NCI-H510A treated with DMSO at 0.1 percent for 48 hours (cell line): Measurements from ENCODE around the gene ZNF611.
"Not testable (repeated sequence)": the region's sequence is repeated elsewhere in the genome, so short reads cannot be mapped to it uniquely, and the experiment has no call there.

Source experiments
- DNase-seq: peaks from one replicate; lab custom pipeline; 2025; lab: John Stamatoyannopoulos, UW

Gene ZNF611

DNA sequence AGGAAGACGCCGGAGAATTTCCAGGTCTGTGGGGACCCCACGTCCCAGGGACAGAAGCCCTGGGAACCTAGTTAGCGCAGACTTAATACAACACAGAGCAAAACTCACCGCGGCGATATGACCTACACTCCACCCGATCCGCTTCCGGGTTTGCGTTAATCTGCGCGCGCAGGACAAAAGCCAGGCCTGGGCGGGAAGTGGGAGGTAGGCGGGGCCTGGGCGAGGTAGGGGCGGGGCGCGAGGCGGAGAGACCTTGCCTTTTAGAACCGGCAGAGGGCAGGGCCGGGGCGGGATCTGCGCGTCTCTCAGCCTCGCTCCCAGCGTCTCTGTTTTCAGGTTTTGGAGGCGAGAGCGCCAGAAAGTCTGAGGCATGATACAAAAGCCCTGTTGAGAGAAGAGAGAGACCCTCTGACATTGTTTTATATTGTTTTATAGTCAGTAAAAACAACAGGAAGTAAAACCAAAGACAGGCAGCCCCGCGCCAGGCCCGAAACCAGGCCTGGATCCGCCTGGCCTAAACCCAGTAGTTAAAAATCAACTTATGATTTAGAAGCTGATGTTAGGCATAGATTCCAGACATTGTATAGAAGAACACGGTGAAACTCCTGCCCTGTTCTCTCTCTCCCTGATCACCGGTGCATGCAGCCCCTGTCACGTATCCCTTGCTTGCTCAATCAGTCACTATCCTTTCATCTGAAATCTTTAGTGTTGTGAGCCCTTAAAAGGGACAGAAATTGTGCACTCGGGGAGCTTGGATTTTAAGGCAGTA lies at the start of gene ZNF611:
ZNF611 (minus strand) TSS at position 152 of the 769 bp plus-strand sequence. CDS start 19,150 bp downstream, outside the sequence.
- peak; percentile 77 for DNase-seq

DNA sequence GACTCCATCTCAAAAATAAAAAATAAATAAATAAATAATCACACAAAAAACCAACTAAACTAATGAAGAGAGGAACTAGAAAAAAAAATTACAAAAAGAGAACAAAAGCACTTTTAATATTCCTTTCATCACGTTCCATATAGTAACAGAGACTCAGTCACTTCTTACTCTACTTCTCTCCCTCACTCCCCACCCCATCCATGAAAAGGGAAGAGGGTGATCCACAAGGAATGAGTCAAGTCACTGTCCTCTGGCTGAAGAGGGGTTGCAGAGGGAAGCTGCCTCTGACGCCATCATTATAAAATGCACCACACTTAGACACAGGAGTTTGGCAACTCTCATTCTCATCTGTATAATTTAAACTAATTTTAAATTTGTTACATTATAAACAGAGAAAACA lies 48.0 kb upstream of the ZNF611 start:
- DNase-seq: not testable (repeated sequence)

DNA sequence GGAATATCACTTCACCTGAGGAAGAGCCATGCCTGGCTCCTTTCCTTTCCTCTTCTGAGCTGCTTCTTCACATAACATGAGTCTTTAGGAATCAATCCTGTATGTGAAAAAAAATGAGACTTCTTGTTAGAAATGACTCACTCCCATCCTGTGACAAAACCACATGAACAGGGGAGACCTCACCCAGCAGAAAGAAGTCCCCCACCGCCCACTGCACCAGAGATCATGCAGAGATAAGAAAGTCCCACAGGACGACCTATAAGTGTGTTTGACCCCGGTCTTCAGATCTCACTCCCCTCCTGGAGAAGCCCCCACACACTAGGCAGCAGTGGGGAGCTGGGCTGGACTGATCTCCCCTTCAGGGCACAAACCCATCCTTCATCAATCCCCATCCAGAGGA lies 44.0 kb upstream of the ZNF611 start:
- DNase-seq: no peak

DNA sequence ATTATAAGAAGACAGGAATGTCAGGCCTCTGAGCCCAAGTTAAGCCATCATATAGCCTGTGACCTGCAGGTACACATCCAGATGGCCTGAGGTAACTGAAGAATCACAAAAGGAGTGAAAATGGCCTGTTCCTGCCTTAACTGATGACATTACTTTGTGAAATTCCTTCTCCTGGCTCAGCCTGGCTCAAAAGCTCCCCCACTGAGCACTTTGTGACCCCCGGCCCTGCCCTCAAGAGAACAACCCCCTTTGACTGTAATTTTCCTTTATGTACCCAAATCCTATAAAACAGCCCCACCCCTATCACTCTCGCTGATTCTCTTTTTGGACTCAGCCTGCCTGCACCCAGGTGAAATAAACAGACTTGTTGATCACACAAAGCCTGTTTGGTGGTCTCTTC lies 21.6 kb upstream of the ZNF611 start:
- not testable (repeated sequence) for DNase-seq

DNA sequence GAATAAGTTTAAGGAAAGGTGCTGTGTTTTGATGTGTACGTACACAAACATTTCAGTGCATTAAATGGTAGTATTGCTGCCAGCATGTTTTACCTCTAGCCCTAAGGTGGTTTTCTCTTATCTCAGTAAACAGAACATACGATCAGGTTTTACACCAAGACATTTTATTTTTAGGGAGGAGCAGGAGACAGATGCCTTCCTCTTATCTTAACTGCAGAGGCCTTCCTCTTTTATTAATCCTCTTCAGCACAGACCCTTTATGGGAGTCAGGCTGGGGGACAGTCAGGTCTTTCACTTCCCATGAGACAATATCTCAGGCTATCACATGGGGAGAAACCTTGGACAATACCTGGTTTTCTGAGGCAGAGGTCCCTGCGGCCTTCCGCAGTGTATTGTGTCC lies 14.9 kb upstream of the ZNF611 start:
- no peak for DNase-seq

DNA sequence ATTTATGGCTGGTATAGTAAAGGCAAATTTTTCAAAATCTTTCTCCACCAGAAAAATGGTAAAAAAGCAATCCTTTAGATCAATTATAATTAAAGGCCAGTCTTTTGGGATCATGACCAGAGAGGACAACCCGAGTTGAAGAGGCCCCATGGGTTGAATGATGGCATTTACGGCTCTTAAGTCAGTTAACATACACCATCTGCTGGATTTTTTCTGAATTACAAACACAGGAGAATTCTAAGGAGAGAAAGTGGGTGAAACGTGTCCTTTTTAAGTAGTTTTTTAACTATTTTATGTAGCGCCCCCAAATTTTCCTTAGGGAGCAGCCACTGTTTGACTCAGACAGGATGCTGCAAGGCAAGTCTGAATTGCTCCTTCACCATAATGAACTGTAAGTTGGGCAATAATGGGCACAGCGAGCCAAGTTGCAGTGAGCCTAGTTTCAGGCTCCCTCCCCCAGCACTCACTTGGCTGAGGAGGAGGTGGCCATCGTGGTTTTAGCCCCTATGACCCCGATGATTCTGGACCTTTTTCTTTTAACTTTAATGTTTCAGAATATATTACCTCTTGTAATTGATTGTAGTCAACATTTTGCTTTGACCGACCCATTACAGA lies 13.6 kb upstream of the ZNF611 start:
- no peak for DNase-seq

DNA sequence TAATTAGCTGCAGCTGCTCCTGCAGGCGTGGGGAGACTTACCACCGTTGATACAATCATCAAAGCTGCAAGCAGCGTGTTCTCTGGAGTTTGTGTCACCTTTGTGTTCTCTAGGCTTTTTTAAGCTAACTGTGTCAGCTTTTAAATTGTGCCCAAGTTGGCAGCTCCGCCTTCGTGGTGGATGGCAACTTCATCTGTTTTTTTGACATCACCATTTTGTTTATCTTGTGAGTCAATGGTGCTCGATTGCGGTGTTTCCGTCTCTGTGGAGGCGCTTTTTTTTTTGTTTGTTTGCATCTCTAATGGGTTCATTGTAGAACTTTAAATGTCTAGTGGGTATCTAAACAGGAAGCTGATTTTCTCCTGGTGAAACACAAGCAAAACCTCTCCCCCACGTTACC lies 11.1 kb upstream of the ZNF611 start:
- not testable (repeated sequence) for DNase-seq

DNA sequence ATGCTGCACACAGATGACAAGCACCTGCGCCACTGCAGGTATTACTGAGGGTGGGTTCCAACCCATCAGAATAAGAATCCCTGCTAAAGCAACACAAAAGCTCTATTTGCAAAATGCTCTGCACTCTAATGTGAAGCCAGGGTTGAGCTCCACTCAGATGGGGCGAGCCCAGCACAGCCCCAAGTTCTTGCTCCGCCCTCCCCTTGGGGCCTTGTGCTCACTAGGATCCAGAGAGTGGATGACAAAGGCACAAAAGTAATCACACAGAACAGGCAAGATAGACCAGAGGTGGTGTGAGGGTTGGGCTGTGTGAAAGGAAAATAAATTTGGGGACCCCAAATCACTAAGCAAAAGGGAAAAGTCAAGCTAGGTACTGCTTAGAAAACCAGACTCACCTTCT lies 8.2 kb upstream of the ZNF611 start:
- no peak for DNase-seq

DNA sequence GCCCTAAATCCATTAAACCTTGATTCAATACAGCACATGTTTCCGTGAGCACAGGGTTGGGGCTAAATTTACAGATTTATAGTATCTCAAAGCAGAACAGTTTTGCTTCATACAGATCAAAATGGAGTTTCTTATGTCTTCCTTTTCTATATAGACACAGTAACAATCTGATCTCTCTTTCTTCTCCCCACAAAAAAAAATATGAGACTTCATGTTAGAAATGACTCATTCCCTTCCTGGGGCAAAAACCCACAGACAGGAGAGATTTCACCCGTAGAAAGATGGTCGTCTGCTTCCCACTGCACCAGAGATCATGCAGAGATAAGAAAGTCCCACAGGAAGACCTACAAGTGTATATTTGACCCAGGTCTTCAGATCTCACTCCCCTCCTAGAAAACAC lies 7.7 kb upstream of the ZNF611 start:
- no peak for DNase-seq

DNA sequence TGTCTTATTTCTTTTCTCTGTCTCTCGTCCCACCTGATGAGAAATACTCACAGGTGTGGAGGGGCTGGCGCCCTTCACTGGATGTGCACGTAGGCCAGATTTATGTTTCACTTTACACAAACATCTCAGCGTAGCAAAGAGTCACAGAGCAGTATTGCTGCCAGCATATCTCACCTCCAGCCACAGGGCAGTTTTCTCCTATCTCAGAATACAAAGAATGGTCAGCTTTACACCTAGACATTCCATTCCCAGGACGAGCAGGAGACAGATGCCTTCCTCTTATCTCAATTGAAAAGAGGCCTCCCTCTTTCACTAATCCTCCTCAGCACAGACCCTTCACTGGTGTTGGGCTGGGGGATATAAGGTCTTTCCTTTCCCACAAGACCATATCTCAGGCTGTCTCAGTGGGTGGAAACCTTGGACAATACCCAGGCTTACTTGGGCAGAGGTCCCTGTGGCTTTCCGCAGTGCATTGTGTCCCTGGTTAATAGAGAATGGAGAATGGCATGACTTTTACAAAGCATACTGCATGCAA lies 7.2 kb upstream of the ZNF611 start:
- no peak for DNase-seq

DNA sequence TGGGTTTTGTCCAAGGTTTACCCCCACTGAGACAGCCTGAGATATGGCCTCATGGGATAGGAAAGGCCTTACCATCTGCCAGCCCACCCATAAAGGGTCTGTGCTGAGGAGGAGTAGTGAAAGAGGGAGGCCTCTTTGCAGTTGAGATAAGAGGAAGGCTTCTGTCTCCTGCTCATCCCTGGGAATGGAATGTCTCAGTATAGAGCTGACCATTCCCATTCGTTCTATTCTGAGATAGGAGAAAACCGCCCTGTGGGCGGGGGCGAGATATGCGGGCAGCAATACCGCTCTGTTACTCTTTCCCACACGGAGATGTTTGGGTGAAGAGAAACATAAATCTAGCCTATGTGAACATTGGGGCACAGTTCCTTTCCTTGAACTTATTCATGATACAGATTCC lies 6.5 kb upstream of the ZNF611 start:
- DNase-seq: not testable (repeated sequence)

DNA sequence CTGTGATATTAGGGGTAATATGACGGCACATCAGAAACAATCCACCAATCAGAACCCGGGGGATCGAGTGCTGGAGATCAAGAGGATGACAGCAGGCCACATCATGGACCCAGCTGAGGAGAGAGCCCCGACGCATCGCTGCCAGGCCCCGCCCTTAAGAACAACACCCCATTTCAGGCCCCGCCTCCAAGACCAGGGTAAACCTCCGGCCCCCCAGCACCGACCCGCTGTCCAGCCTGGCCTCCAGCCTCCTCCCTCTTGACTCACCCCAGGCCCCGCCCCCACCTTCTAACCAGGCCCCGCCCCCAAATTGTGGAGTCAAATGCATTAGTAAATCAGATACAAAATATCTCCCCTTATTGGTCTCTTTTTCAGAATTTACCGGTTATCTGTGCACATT lies 4.7 kb upstream of the ZNF611 start:
- no peak for DNase-seq

DNA sequence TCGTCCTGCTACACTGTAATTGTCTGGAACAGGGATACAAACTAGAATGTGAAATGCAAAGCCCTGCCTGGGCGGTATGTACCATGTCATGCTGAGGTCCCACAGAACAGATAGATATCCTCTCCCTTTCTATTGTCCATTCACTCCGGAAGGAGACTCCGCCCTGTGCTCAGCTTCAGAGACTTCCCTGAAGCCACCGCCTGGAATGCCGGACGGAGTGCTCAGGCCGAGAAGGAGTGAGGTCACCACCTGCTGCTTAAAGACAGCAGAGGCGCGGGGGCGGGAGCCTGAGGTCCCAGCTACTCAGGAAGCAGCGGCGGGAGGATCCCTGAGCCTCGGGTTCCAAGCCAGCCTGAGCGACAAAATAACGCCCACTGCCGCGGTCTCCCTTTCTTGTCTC lies 890 bp upstream of the ZNF611 start:
- no peak for DNase-seq

DNA sequence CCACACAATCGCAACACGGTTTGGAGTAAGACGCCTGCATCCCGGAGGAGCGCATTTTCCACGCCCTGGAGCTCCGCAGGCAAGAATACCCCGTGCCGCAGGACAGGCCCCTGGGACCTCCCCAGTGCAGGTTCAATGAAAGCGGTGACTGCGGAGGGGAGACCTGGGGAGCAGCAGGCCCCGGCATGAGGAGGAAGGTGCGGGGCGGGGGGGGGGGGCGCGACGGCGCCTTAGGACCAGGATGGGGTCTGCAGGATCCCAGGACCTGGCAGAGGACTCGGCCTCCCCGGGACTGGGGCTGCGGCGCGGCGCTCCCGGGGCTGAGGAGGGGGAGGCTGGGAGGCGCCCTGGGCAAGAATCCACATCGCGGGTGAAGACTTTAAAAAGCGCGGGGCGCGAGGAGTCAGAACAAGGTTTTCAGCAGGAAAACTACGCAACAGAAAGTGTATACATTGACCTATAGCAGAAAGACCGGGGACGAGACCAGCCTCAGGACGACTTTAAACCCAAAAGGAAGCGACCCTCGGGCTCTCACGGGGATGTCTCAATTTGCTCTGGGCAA lies 432 bp downstream of the ZNF611 start:
- no peak for DNase-seq

DNA sequence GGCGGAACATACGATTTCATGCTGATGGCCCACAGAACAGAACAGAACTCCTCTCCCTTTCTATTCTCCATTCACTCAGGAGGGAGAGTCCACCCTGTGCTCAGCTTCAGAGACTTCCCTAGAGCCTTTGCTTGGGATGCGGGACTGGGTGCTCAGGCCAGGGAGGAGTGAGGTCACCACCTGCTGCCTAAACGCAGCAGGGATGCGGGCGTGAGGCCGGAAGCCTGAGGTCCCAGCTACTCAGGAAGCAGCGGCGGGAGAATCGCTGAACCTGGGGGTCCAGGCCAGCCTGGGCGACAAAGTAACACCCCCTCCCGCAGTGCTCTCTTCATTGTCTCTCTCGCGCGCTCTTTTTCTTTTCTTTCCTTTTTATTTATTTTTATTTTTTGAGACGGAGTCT lies 8.8 kb downstream of the ZNF611 start:
- not testable (repeated sequence) for DNase-seq

DNA sequence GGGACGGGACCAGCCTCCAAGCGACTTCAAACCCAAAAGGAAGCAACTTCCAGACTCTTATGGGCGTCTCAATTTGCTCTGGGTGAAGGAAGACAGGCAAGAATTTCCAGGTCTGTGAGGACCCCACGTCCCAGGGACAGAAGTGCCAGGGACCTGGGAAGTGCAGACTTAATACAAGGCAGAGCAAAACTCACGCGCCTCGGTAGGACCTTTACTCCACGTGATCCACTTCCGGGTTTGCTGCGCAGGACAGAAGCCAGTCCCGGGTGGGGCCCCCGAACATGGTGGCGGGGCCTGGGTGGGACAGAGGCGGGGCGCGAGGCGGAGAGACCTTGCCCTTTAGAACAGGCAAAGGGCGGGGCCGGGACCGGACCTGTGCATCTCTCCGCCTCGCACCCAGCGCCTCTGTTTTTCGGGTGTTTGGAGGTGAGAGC lies 9.3 kb downstream of the ZNF611 start:
- no peak for DNase-seq

DNA sequence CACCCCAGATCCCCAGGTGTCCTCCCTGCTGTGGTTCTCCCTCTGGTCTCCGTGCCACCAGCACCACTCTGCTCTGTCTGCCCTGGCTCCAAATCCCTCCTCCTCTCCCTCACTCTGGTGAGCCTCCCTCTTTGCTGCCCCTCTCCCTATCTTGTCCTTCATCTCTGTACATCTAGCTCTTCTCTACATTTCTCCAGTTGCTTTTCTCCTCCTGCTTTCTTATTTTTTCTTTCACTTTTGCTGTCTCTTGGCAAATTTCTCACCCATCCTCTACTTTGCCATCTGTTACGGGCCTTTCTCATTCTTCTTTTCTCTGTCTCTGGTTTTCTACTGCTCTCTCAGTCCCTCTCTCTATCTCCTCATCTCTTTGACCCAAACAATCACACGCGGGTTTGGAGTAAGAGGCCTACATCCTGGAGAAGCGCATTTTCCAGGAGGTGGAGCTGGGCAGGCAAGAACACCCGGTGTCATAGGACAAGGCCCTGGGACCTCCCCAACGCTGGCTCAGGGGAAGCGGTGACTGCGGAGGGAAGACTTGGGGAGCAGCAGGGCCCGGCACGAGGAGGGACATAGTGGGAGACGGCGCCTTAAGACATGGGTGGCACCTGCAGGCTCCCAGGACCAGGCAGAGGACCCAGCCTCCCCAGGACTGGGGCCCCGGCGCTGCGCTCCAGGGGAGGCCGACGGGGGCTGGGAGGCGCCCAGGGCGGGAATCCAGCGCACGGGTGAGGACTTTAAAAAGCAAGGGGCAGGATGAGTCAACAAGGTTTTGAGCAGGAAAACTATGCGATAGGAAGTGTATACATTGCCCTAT lies 9.9 kb downstream of the ZNF611 start:
- DNase-seq: no peak

DNA sequence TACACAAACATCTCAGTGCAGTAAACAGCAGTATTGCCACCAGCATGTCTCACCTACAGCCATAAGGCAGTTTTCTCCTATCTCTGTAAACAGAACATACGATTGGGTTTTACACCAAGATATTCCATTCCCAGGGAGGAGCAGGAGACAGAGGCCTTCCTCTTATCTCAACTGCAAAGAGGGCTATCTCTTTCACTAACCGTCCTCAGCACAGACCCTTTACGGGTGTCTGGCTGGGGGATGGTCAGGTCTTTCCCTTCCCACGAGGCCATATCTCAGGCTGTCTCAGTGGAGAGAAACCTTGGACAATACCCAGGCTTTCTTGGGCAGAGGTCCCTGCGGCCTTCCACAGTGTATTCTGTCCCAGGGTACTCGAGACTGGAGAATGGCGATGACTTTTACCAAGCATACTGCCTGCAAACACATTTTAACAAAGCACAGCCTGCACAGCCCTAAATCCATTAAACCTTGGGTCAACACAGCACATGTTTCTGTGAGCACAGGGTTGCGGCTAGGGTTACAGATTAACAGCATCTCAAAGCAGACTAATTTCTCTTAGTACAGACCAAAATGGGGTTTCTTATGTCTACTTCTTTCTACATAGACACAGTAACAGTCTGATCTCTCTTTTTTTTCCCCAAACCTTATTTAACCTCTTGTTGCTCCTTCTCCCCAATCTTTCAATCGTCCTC lies 10.8 kb downstream of the ZNF611 start:
- DNase-seq: not testable (repeated sequence)

DNA sequence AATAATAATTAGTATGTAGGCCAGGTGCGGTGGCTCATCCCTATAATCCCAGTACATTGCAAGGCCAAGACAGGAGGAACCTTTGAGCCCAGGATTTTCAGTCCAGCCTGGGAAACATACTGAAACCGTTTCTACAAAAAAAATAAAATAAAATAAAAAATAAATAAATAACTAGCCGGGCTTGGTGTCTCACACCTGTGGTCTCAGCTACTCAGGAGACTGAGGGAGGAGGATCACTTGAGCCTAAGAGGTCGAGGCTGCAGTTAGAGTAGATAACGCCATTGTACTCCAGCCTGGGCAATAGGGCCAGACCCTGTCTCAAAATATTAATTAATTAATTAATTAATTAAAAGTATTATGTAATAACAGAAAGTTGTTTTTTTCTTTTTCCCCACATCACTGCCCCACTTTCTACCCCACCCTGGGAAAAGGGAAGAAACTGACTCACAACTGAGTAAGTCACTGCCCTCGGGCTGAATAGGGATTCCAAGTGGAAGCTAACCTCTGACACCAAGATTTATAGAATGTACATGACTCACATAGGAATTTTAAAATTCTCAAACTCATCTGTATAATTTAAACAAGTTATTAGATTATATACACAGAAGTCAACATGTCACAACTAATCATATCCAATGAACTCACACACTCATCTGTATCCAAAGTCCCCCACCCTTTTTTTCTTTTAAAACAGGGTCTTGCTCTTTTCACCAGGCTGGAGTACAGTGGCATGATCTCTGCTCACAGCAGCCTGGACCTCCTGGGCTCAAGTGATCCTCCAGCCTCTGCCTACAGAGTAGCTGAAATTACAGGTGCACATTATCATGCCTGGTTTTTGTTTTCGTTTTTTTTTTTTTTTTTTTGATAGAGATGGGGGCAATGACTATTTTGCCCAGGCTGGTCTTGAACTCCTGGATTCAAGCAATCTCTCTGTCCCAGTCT lies 12.5 kb downstream of the ZNF611 start:
- no peak for DNase-seq

DNA sequence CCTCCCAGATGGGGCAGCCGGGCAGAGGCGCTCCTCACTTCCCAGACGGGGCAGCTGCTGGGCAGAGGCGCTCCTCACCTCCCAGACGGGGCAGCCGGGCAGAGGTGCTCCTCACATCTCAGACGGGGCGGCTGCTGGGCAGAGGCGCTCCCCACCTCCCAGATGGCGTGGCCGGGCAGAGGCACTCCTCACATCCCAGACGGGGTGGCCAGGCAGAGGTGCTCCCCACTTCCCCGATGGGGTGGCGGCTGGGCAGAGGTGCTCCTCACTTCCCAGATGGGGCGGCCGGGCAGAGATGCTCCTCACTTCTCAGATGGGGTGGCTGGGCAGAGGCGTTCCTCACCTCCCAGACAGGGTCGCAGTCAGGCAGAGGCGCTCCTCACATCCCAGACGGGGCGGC lies 14.3 kb downstream of the ZNF611 start:
- not testable (repeated sequence) for DNase-seq
